ENCODE data around the gene FAM241B.

FAM241B gene

DNA sequence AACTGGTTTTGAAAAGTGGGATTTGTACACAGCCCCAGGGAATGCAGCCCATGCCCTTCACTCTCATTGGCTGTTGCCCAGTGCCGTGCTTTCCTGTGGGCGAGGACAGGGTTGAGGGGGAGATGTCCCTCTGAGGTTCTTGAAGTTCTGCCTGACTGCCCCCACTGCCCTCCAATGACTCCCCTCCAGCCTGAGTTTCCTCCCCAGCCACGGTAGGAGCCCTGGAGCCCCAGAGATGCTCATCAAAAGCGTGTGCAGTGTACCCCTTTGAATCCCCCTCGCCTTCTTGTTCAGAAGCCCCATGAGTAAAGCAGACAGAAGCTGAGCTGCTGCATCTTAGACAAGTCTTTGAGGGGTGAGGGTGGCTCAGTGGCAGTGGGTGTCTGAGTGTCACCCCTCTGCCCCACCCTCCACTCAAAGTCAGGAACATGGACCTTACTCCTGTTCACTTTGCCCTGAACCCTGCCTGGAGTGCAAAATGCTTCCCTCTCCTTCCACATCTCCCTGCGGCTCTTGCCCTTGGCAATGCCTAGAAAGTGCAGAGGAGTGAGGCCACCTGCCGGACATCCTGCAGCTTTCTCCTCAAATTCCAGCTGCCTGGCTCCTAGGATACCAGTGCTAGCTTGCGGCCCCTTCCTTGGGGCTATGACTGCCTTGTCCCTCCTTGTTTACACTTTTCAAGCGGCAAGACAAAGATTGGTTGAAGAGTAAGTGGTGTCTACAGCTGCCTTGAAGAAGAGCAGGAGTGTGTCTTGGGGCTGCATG, 19.9 kb downstream of the FAM241B start:
- no peak for DNase-seq

DNA sequence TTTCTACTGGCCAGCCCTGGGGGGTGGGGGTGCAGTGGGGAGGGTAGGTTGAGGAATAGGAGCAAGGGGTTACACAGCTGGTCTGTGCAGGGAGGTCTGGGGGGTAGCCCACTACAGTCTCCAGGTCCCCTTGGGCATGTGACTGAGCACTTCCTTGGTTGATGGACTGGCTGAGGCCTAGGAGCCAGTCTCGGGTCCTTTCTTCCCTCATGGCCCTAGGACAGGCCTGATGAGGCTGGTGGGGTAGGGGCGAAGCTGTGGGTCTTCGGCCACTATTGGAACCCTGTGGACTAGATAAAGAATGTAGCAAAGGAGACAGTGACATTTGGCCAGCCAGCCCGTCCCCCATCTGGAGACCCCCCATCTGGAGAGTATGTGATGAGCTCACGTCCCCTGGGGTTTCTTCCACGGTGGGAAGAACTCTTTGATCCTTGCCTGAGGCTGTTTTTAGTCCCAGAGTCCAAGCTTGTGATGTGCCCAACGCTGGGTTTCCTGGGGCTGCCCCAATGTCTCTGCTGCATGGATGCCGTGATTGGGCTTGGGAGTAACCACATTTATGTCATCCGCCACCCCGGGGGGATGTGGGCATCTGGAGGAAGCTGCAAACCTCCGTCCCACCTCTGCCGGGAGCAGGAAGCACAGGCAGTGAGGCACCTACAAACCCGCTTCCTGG, 20.7 kb downstream of the FAM241B start:
- DNase-seq, result peak; percentile 35

DNA sequence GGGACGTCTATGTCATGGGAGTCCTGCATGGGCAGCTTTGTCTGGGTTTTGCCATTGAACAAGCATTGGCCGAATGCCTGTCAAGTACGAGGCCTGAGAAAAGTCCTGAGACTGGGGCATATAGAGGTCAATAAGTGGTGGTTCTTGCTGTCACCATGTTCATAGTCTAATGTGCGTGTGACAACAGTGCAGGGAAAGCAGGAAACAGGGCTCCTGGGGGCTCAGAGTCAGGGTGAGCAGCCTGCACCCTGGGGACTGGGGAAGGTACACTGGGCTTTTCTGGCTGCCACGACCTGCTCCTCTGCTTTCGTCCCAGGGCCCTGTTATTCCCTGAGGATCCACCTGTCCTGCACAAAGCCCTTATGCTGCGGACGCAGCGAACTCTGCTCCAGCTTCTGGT, 21.3 kb downstream of the FAM241B start:
- no peak for DNase-seq

DNA sequence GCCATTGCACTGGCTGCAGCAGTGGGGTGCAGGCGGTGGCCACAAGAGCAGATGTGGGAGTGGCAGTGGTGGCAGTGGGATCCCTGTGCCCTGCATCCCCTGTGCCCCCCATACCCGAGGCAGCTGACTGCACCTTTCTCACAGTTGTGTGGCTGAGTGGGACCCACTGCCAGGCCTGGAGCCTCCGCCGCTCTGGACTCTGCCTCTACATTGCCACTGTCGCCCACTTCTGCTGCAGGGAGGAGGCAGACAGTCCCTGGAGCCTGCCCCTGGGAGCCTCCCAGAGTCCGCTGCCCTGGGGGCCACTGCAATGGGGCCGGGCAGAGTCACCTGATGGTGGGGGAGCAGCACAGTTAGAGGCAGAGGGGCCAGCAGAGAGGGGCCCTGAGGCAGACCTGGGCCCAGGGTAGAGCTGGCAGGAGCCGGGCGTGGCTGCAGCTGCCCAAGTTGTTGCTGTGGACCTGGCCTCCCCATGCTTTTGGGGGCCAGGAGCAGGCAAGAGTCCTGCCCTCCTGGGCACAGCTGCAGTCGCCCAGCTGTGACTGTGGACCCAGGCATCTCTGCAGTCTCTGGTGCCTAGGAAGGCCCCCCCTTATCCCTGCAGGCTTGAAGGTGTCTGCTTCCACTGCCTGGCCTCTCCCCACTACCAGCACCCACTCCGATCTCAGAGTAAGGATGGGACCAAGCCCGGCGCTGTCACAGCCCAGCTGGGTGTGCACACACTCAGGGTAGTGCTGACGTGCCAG, 22.2 kb downstream of the FAM241B start:
- no peak for DNase-seq

DNA sequence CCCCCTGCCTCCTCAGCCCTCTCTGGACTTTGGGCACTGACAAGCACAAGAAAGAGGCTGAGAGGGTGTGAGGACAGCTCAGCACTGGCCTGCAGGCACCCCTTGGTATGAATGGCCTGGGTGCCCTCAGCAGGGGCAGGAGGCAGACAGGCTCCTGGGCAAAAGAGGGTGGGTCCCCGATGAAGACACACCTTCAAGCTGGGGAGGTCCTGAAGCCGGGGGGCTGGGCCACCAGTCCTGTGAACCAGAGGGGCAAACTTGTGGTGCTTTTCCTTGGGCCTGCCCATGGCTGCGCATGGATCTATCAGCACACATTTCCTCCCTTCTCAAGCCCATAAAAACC, 22.8 kb downstream of the FAM241B start:
- DNase-seq, result no peak

DNA sequence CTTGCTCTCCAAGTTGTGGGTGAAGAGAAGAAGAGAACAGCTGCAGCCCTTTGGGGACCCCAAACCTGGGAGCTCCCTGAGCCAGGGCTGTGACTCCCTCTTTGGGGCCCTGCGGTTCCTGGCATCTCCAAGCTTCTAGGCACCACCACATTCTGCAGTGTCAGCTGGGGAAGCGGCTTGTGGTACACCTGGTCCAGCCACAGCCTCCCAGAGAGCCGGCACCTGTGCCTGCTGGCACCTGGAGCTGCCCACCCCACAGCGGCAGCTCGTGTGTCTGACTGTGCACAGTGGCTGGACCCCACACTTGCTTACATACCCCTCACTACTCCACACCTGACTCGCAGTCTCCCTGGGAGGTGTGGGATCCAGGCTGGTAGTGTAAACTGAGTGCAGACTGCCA, 23.5 kb downstream of the FAM241B start:
- no peak for DNase-seq

DNA sequence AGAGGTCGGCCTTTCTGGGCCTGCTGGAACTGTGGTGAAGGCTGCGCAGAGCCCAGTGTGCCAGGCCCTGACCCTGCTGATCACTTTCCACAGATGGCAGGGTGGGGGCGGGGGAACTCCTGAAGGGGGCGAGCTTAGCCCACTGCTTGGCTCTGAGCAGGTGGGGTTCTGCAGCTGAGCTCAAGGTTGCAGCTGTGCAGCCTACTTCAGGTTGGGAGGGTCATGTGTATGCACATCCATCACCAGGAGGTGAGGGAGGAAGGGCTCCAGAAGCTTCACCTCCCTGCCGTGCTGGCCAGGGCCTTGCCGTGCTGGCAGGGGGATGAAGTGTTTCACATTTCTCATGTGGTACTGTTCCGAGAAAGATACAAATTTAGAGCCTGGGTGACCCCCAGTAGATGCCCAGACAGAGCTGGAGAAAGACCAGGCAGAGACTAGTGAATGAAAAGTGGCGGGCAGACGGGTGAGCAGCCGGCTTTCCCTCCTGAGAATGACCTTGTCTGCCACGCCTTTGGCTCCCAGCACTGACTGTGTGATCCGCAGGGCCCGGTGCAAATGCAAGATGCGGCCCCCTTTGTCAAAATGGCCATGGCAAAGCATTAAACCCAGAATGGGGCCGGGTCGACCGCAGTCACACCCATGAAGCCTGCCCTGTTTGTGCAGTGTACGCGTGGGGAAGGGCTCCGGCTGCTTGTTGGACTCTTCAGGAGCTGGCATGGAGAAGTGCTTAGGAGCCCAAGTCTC, 25.2 kb downstream of the FAM241B start:
- no peak for DNase-seq

DNA sequence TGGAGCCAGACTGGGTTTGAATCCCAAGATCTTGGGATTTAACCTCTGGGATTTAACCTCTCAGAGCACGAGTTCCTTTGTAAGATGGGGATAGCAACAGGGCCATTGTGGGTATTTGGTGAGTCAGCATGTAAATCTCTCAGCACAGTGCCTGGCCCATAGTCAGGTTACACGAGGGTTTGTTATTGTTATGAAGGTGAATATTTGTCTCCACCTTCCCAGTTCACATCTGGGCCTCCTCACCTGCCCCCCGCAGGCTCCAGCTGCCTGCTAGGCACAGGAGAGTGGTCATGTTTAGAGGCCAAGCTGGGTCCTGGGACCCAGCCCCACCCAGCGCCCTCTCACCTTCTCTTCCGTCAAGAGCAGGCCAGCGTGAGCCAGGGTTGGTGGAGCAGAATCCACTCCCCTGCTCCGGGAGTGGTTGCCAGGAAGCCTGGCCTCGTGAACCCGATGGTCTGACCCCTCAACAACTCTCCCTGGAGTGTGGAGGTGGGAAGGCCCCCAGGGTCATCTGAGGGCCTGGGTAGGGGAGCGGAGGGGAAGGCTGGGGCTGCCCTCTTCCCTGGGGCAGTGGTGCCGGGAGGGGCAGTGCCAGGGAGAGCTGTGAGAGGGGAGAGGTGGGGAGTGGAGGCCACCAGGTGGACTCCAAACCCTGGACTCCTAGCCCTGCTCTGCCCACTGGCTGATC, 26.0 kb downstream of the FAM241B start:
- no peak for DNase-seq

DNA sequence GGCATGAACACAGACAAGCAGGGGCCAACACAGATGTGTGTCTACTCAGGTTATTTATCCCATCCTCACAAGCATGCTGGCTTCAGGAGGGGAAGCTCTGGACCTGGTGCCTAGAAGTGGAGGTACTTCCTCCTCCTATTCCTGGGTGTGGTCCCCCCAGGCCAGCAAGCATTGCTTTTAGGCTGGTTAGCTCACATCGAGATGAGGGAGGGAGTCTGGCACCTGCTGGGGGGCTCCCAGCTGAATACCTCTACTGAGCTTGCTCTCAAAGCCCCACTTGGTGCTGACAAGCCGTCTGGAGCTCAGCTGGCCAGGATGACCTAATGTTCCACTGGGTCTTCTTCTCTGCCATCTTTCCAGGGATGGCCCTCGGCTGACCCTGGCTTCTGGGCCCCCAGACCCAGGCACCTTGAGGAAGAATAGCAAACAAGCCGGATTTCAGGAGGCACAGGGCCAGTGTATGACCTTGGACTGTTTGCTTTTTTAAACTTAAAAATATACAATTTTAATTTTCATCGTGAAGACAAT, 26.8 kb downstream of the FAM241B start:
- no peak for DNase-seq

DNA sequence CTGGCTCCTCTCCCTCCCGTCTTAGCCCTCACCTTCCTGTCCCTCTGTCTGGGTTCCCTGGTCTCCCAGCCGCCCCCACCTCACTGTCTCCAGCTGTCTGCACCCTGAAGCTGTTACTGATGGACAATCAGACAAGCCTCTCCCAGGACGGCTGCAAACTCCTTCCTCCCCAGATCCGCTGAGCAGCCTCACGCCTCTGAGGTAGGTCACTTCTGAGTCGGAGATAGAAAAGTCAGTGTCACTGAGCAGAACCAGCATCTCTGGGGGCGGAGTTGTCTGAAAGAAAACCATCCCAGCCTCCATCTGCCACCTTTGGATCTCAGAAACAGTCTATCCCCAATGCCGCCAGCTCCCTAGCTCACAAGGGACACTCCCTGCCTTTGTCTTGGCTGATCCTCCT, 27.4 kb downstream of the FAM241B start:
- DNase-seq, result no peak

DNA sequence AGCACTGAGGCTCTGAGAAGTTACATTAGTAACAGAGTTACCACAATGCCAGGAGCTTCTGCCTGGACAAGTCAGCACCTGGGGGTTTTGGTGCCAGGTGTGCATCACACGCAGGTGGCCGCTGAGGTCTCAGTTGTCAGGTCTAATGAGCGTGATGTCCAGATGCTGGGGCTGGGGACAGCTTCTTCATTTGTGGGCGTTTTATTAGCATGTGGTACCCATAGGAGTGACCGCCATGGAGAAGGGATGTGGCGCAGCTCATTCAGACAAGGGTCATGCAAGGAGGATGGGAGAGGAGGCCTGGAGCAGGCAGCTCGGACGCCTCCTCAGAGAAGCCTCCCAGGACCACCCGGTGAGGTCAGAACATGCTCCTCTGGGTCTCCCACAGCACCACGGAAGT, 27.8 kb downstream of the FAM241B start:
- no peak for DNase-seq

DNA sequence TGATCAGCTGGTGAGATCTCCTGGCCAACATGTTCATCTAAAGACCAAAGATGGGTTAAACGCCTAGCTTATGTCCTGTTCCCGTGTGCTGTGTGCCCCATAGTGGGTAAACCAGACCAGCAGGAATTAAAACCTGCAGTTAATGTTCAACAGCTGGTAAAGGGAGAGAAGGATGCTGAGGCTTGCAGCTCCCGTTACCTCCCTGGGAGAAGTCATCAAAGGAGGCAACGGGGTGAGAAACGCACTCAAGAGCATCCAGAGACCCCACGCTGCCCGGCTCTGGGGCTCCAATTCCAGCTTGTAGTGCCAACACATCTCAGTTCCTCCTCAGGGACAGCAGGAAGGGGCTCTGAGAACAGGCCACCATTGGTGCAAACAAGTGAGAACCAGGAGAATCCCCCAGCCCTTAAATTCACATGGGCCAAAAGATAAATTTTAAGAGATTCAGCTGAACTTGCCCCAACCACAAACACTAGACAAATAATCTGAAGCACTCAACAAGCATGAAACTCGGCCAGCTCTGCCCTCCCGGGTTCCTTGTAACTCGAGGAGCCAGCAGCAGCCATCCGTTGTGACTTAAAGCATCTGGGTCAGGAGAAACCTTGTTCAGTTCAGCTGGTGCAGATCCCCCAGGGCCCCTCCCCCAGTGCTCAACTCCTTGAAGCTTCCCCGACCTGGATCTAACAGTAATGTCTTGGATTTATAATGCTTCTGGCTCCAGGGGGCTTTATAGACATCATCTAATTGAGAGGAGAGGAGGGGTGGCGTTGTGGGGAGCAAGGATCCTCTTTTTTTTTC, 29.4 kb downstream of the FAM241B start:
- DNase-seq, result no peak

DNA sequence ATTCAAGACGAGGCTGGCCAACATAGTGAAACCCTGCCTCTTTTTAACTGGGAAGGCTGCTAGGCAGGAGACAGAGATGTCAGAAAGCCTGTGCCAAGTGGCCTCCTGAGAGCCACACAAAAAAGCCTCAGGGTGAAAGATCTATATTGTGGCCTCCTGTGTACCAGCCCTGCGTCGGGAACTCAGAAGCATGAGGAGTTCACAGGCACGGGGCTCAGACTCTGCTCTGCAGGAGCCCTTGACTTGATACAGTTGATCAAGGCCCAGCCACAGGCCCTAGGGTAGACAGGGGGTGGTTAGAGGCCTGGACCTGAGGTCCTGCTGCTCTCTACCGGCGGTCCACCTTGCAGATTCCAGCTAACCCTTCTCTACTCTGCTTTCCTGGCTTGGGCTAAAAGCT, 30.2 kb downstream of the FAM241B start:
- DNase-seq, result no peak

DNA sequence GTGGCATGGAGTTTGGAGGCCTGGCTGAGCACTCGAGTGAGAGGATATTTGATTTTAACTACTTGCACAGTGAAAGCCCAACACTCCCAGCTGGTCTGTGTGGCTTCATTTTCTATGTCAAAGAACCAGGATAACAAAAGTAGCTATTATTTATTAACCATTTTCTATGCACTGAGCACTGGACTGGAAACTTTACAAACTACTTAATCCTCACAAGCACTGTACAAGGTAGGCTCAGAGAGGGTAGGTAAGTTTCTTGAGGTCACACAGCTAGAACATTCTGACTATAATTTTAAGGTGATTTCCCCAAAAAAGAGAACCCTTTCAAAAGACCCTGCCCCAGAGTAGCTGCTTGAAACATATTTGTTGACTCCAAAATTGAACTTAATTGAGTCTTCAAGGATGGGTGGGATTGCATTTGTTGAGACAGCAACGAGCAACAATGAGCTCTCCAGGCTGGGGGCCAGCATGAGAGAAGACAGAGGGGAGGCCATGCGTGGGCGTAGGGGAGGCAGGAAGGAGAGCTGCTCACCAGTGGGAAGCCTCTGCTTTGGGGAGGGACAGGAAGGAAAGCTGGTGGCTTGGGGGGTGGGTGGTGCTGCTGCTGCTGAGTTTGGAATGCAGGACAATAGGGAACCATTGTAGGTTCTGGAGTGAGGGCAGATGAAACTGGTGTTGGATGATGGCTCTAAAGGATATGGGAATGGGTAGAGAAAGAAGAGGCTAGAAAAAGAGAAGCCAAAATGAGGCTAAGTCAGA, 31.5 kb downstream of the FAM241B start:
- DNase-seq, result no peak

DNA sequence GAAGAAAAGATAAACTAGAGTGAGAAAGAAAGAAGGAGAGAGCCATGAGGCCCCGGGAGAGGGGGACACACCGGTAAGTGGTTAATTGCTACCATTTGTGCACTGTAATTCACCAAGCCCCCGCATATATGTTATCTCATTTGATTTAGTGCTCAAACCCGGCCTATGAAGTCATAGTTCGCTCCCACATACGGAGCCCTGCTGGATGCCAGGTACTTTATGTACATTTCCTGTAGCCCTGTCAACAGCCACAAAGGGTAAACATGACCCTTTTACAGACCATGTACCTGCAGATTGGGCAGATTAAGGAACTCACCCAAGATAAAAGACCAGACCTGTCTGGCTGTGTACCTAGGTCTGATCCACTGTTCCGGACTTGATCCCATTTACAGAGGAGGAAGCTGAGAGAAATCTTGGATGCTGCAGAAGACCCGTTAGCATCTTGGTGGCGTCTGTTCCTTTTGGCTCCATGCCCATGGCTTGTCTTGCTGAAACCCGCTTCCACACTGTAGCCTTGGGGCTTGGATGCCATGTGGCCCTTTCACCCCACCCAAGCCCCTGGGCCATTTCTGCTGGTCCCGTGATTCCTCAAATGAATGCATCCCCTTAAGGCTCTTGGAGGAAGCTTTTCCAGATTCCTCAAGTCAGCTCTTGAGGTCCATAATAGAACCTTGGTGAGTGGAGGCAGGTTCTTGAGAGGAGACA, 32.3 kb downstream of the FAM241B start:
- no peak for DNase-seq

DNA sequence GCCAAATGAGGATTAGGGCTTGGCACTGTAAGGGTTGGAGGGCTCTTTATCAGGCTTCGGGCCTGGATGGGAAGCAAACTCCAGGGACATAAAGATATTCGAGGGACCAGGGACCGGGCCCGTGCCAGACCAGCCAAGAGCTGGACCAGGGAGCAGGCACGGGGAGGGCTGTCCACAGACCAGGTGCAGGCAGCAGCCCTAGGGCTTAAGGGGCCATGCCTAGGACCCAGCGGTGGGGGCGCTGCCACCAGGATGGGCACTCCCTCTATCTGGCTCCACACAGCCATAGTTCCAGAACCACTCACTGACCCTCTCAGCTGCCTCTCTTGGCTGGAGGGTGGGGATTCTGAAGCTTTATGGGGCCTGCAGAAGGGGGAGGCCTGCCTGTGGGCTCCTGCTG, 32.9 kb downstream of the FAM241B start:
- no peak for DNase-seq

DNA sequence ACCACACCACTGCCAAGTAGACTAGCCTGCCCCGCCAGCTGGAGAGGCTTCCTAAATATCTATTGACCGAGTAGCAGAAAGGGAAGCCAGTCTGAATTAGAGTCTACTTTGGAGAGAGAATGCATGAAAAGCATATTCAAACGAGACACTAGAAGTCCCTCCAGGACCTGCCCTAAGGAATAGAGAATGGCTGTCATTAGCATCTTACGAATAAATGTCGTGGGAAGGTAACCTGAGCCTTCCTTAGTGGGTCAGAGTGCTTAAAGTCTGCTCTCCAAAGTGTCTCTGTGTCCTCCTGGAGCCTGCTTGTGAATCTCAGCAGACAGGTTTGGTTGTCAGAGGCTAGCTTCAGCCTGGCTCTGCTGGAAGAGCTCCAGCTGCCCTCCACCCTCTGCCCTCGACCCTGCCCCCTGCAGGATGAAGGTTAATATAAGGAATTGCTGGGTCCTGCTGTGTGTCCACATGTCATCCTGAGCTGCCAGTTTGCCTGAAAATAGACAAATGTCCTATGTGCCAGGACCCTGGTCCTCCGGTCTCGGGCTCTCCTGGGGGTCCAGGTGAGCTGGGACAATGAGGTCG, 33.4 kb downstream of the FAM241B start:
- DNase-seq, result no peak

DNA sequence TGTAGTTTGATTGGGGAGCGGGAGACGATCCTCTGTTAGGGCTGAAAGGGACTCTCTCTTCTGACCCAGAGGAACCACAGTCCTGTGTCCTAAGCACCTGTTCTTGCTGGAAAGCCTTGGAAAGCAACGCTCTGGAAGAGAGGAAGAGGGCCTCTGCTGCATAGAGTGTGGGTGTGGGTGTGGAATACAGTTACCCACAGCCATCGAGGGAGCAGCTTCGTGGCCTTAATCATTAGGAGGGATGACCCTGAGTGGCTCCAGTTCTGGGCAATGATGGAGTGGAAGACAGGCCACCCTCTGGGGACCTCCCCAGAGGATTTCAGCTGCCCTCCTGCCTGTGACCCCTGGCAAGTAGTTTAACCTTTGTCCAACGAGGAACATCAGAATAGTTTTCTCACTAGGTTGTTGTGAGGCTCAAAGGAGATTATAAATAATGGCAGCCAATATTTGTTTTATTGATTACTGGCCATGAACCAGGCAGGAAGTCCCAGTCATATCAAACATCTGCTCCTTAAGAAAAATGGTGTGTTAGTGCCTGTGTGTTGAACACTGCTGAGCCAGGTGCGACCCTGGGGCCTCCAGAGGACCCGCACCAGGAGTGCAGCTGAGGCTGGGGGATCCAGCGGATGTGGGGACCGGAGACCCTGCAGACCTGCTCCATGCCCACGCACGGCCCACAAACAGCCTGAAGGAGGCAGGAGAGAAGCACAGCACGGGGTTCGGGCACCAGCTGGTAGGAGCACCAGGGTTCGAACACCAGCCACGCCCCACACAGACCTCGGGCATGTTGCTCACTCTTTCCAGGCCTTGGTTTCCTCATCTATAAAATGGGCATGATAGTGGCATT, 35.6 kb downstream of the FAM241B start:
- no peak for DNase-seq

DNA sequence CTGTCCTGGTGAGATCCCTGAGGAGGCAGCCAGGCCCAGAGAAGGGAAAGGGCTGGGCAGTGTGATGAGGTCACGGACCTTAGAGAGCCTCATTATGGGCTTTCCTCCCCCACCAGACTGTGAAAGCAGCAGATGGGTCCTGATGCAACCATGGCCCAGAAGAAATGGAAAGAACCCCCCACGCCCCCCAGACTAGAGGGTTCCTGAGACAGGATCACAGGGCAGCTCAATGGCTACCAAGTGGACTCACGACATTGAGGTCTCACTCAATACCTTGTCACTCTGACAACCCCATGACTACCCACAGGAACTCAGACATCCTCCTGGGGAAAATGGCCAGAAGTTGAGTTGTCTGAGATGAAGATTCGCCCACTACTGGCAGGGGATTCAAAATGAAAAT, 36.7 kb downstream of the FAM241B start:
- DNase-seq, result no peak

Data from CD4-positive, alpha-beta T cell treated with Interleukin-6 for 4 hours (primary cell).